Smooth muscle cell (in vitro differentiated cells): ENCODE measurements around the gene LFNG. TPM values are rescaled to one million over a fixed set of nuclear protein-coding genes. Genes with fewer than 3 reads are reported as not detected.

ENCODE experiments used
- DNase-seq: peaks from one replicate; lab custom pipeline; 2025; ENCODE audit not compliant: unreplicated experiment; lab: John Stamatoyannopoulos, UW
- H2AFZ ChIP-seq: fragments of 200-600 bp; sonication (generic); 2 replicates; pipeline ENCODE4 v1.6.0; 2016; ENCODE audit warnings: antibody characterized with exemption, low read depth, mild to moderate bottlenecking
- H3F3A ChIP-seq: fragments of 200-600 bp; sonication (generic); 2 replicates; pipeline ENCODE4 v1.6.0; 2017; ENCODE audit warnings: antibody characterized with exemption, low read depth
- H3K27ac ChIP-seq: fragments of 200-600 bp; sonication (generic); 2 replicates; pipeline ENCODE4 v1.5.1; 2016; ENCODE audit warnings: low read depth, mild to moderate bottlenecking
- H3K27me3 ChIP-seq: fragments of 200-600 bp; sonication (generic); 2 replicates; pipeline ENCODE4 v1.6.1; 2016; ENCODE audit warnings: low read depth, mild to moderate bottlenecking
- H3K36me3 ChIP-seq: fragments of 200-600 bp; sonication (generic); 2 replicates; pipeline ENCODE4 v1.5.1; 2016; ENCODE audit warnings: low read depth
- H3K4me1 ChIP-seq: fragments of 200-600 bp; sonication (generic); 2 replicates; pipeline ENCODE4 v1.5.1; 2016; ENCODE audit warnings: low read depth
- H3K4me2 ChIP-seq: fragments of 200-600 bp; sonication (generic); 2 replicates; pipeline ENCODE4 v1.6.0; 2016; ENCODE audit warnings: mild to moderate bottlenecking
- H3K4me3 ChIP-seq: fragments of 200-600 bp; sonication (generic); 2 replicates; pipeline ENCODE4 v1.5.1; 2016; ENCODE audit warnings: mild to moderate bottlenecking
- H3K79me2 ChIP-seq: fragments of 200-600 bp; sonication (generic); 2 replicates; pipeline ENCODE4 v1.6.0; 2016; ENCODE audit warnings: low read depth, mild to moderate bottlenecking
- H3K9ac ChIP-seq: fragments of 200-600 bp; sonication (generic); 2 replicates; pipeline ENCODE4 v1.6.0; 2016; ENCODE audit warnings: low read depth
- H3K9me3 ChIP-seq: fragments of 200-600 bp; sonication (generic); replicated peaks from 2 replicates; pipeline ENCODE4 v1.5.1; 2016; ENCODE audit warnings: low read depth
- H4K20me1 ChIP-seq: fragments of 200-600 bp; sonication (generic); 2 replicates; pipeline ENCODE4 v1.6.0; 2016; ENCODE audit warnings: low read depth
- CTCF ChIP-seq: fragments of 200-600 bp; sonication (generic); IDR thresholded peaks from 2 replicates; pipeline ENCODE4 v1.5.1; 2017; ENCODE audit warnings: borderline replicate concordance, mild to moderate bottlenecking, antibody characterized with exemption; ENCODE audit not compliant: insufficient read depth, poor library complexity, severe bottlenecking
- WGBS: methylation state at CpG from one replicate; pipeline ENCODE4 v1.1.7; 2016; ENCODE audit warnings: low lambda C conversion rate; 5-methylcytosine and 5-hydroxymethylcytosine counted together
- polyA plus RNA-seq: library from polyadenylated mRNA; unstranded; fragments of >200 nt; fragmentation: Nextera tagmentation; extraction: Ambion mirVana; gene quantifications from 2 replicates; pipeline ENCODE4 v1.2.1, GENCODE V29; 2016
- total RNA-seq: library from RNA; depleted of rRNA; stranded (reverse); fragments of >200 nt; gene quantifications from 2 replicates; pipeline ENCODE4 v1.2.3, GENCODE V29; 2014

Gene LFNG
- total and polyA plus RNA-seq, 2 experiments from 2014 or later = 6.0 to 9.8 TPM

DNA sequence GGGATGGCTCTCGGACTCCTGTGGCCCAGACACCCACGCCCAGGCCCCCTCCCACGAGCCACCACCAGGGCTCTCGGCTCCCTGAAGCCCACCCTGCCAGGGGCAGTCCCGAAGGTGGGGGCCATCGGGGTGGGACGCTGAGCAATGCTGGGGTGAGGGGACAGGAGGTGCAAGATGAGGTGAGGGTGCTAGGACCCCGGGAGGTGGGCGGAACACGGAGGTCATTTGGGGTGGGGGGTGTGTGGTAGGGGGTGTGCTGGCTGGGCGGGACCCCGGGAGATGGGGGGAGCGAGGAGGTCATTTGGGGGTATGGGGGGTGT is 17.0 kb upstream of the LFNG start:
- no peak overlapping the region for H3K4me3 ChIP-seq
- no peak for DNase-seq
- H3K9ac ChIP-seq = no peak overlapping the region
- no peak overlapping the region for H2AFZ ChIP-seq
- no peak overlapping the region for H3K27ac ChIP-seq
- no peaks in the 10 kb centered on the region for H3K9me3 ChIP-seq
- 87% methylated on average over 6 of the region's 13 CpGs for WGBS
- H3F3A ChIP-seq = no peaks in the 10 kb centered on the region
- TF ChIP-seq CTCF = no peak
- no peak overlapping the region for H3K4me2 ChIP-seq
- H3K27me3 ChIP-seq = no peaks in the 10 kb centered on the region
- H3K36me3 ChIP-seq = no peaks in the 10 kb centered on the region
- H4K20me1 ChIP-seq = no peaks in the 10 kb centered on the region
- no peaks in the 10 kb centered on the region for H3K79me2 ChIP-seq
- H3K4me1 ChIP-seq = peaks cover 33% of the 10 kb centered on the region

- Histone ChIP-seq H3K36me3 (no peaks in the 10 kb centered on the region), H4K20me1 (no peaks in the 10 kb centered on the region), H3K27ac (no peak overlapping the region), H2AFZ (no peak overlapping the region), H3K9me3 (no peaks in the 10 kb centered on the region), H3K27me3 (no peaks in the 10 kb centered on the region), H3K4me3 (no peak overlapping the region), H3K79me2 (no peaks in the 10 kb centered on the region), H3F3A (peaks cover 4% of the 10 kb centered on the region), H3K4me1 (peaks cover 31% of the 10 kb centered on the region), H3K9ac (no peak overlapping the region), H3K4me2 (no peak overlapping the region)
- no peak for DNase-seq
- WGBS = 78% methylated on average over 23 of the region's 25 CpGs
- TF ChIP-seq CTCF = no peak
Observed at GRCh38 chr7:2503056-2503941, 16.3 kb upstream of the LFNG start.

DNA sequence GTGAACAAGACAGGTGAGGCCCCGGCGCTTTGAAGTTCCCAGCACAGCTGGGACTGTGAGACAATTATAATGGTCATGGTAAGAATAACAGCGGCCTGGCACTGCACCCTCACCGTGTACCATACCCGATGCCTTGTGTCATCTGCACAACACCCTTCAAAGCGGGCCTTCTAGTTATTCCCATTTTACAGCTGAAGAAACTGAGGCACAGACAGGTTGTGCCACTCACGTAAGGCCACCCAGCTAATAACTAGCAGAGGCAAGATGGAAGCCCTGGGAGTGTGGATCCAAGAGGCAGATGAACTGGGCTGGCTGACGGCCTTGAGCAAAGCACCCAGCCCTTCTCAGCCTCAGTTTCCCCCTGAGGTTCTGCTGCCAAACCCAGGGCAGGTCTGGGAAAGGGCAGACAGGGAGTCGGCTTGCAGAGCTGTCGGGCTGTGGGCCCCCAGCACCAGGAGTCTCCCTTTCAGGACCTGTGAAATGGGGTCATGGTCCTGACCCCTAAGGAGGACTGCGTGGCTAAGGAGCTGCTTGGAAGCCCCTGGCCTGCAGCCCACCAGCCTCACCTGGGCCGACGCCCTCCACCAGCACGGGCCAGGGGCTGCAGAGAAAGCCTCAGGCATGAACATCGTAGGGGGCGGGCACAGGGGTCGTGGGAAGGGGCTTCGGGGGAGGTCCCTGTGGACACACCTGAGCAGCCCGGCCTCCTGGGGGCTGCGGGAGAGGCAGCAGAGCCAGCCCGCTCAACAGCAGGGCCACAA is 15.3 kb upstream of the LFNG start:
- WGBS = 96% methylated on average over 12 of the region's 21 CpGs
- Histone ChIP-seq H3K4me2 (no peak overlapping the region), H4K20me1 (no peaks in the 10 kb centered on the region), H3K27ac (no peak overlapping the region), H3K79me2 (no peaks in the 10 kb centered on the region), H3K9ac (no peak overlapping the region), H3F3A (peaks cover 11% of the 10 kb centered on the region), H3K36me3 (no peaks in the 10 kb centered on the region), H3K27me3 (no peaks in the 10 kb centered on the region), H3K9me3 (no peaks in the 10 kb centered on the region), H3K4me3 (no peak overlapping the region), H2AFZ (no peak overlapping the region), H3K4me1 (peaks cover 31% of the 10 kb centered on the region)
- no peak for TF ChIP-seq CTCF
- no peak for DNase-seq
